GM10248 (cell line): ENCODE data around the gene ZNF396.

Experiments used
- CTCF ChIA-PET: fragments of 300-600 bp; sonication (Branson Sonifier 250); formaldehyde crosslinking; extraction: SDS; loops from one replicate; lab custom pipeline; 2021; ENCODE audit warnings: antibody characterized with exemption; lab: Yijun Ruan, JAX
- POLR2A ChIA-PET: fragments of 350-650 bp; sonication (Branson Sonifier 250); formaldehyde crosslinking; extraction: SDS; loops from one replicate; lab custom pipeline; 2020; ENCODE audit warnings: antibody characterized with exemption; lab: Yijun Ruan, JAX
- DNase-seq: peaks from one replicate; pipeline ENCODE4 v3.0.0; 2012; ENCODE audit errors: extremely low spot score
- TF ChIP-seq, protein P1 (sequence below): IDR thresholded peaks from 2 replicates; pipeline ENCODE4 v1.5.1; 2012; ENCODE audit warnings: mild to moderate bottlenecking, low read depth; ENCODE audit errors: extremely low read depth, missing control alignments, control extremely low read depth

ZNF396 gene

DNA sequence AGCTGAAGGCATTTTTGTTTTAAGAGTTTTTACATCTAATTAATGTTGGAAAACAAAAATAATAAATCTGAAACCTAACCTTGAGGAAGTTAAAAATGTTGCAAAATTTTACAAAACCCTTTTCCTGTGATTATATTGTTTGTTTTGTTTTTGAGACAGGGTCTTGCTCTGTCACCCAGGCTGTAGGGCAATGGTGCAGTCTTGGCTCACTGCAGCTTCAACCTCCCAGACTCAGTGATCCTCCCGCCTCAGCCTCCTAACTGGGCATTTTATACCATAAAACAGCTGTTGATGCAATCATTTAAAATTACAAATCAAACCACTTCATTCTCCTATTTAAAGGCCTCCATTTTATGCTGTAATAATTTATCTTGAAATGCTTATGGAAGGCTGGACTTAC, 31.2 kb downstream of the ZNF396 start:
- POLR2A ChIA-PET, result no interaction called here
- CTCF ChIA-PET, result interaction anchor here (0.8 to 4.3 kb wide), 8 partner anchors 9 to 319 kb away, joined by 3 to 25 read pairs (median 4); no protein-coding TSS in a partner anchor

DNA sequence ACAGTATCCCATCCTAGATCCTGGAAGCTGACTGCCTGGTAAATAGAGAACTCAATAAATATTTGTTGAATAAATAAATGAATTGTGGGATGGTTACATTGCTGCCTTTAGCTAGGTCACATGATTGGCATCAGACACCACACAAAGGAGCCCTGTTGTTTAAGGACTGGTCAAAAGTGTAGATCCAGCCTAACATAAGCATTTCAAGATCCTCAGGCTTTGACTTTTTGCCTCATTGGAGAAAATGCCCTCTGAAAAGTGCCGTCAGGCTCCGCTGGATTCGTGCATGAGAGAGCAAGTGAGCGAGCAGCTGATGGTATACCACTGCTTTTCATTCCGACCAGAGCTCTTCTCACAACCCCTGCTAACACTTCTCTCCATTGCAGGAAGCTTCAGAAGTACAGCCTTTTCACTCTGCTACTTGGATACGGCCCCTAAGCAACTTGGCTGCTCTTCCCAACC, 31.6 kb downstream of the ZNF396 start:
- CTCF ChIA-PET, result interaction anchor here (0.8 to 4.3 kb wide), 8 partner anchors 9 to 319 kb away, joined by 3 to 25 read pairs (median 4); no protein-coding TSS in a partner anchor

More for the DNA sequence above, 31.2 kb downstream of the ZNF396 start:
- DNase-seq, result no peak
- TF ChIP-seq, protein P1, sequence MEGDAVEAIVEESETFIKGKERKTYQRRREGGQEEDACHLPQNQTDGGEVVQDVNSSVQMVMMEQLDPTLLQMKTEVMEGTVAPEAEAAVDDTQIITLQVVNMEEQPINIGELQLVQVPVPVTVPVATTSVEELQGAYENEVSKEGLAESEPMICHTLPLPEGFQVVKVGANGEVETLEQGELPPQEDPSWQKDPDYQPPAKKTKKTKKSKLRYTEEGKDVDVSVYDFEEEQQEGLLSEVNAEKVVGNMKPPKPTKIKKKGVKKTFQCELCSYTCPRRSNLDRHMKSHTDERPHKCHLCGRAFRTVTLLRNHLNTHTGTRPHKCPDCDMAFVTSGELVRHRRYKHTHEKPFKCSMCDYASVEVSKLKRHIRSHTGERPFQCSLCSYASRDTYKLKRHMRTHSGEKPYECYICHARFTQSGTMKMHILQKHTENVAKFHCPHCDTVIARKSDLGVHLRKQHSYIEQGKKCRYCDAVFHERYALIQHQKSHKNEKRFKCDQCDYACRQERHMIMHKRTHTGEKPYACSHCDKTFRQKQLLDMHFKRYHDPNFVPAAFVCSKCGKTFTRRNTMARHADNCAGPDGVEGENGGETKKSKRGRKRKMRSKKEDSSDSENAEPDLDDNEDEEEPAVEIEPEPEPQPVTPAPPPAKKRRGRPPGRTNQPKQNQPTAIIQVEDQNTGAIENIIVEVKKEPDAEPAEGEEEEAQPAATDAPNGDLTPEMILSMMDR, result no peak

DNA sequence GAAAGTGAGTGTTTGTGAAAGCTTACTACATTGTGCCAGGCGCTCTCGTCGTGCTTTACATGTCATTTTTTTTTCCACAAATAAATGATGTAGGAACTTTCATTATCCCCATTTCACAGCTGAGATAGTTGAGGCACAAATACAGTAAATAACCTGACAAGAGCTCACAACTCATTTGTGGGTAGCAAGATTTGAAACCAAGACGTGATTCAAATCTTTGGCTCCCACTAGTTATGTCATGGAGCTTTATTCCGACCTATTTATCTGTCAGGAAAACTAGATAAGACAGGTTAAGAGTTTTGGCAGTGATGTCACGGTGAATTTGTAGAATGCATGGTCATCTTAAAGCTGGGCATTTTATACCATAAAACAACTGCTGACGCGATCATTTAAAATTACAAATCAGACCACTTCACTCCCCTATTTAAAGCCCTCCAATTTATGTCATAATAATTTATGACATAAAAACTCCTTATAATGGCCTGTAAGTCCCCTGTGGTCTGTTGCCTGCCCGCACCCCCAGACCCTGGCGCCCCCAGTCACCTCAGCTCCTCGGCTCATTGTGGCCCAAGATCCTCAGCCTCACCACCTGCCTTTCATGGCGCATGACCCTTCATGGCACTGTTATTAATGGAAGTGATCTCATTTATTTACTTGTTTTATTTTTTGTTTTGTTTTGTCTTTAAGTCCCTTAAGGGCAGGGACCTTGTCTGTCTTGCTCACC, 32.2 kb downstream of the ZNF396 start:
- TF ChIP-seq, protein P1, result no peak
- DNase-seq, result no peak
- CTCF ChIA-PET, result interaction anchor here (0.8 to 4.3 kb wide), 8 partner anchors 10 to 318 kb away, joined by 3 to 25 read pairs (median 4); no protein-coding TSS in a partner anchor
- POLR2A ChIA-PET, result no interaction called here

More for the DNA sequence above, 31.6 kb downstream of the ZNF396 start:
- POLR2A ChIA-PET, result no interaction called here
- DNase-seq, result peak; percentile 13
- TF ChIP-seq, protein P1, result no peak

DNA sequence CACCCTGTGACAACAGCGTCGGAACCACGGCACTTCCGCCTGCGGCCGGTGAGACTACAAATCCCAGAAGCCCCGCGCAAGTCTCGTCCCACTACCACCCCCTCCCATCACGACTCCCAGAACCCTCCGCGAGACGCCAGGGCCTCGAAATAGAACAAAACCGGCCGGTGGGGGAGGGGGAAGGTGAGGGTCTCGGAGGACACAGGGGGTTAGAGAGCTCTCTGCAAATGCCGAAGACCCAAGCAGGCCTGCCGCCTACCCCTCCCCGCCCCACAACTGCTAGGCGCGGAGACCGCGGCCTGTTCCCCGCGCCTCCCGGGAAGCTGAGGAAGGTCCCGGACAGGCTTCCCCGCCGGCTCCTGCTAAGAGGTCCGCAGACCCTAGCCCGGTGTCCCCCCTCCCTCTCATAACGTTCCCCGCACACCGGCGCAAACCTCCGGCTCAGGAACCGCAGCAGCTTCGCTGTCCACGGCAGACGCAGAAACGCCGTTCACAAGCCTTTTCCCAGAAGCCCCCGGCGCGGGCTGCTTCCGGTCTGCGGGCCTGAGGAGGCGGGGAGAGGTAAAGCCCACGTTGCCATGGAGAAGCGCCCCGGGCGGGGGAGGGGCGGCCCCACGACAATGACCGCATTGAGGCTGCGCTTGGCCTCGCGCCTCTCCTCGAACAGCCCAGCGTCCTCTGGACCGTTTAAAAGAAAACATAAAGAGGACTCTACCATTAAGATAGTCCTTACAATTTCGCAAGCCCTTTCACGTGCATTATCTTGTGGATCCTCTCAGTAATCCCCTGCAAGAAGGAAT, 33.0 kb downstream of the ZNF396 start, which contains the start of gene ZNF24:
ZNF24 (minus strand) TSS at position 485 of the 800 bp plus-strand sequence. CDS start 3,770 bp downstream, outside the sequence.
- ChIA-PET CTCF (interaction anchor here (1.2 to 4.3 kb wide), 5 partner anchors 11 to 314 kb away, joined by 3 to 25 read pairs (median 5); no protein-coding TSS in a partner anchor), POLR2A (no interaction called here)
- TF ChIP-seq, protein P1, result no peak
- DNase-seq, result peak; percentile 97

DNA sequence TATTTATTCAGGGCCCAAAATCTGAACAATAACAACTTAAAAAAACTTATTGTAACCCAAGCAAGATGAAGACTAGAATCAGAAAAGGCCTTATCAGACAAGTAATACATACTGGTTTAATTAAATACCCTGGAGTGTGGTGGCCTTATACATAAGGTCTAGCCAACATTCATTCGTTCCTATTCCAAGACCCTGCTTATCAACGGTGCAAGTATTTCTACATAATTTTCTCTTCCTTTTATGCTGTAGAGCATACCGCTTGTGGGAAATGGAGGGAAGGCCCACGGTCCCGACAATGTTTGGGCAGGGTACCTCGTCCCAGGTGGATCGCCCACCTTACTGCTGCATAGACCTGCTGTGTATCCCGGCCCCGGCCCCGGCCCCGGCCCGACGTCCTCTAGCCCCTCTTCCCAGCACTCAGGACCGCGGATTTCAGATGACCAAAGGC, 33.6 kb downstream of the ZNF396 start:
- POLR2A ChIA-PET, result no interaction called here
- CTCF ChIA-PET, result interaction anchor here (1.2 to 4.3 kb wide), 4 partner anchors 11 to 313 kb away, joined by 3 to 25 read pairs (median 14); no protein-coding TSS in a partner anchor
- TF ChIP-seq, protein P1, result no peak
- no peak for DNase-seq

DNA sequence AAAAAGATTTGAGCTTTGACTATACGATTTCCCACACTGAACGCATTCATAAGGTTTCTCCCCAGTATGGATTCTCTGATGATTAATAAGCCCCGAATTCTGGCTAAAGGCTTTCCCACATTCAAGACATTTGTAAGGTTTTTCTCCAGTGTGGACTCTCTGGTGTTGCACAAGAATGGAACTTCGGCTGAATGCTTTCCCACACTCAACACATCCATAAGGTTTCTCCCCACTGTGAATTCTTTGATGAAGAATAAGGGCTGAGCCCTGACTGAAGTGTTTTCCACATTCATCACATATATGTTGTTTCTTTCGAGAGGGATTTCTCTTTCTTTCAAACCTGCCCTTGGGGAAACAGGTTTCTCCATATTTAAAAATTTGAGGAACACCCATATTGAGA, 39.9 kb downstream of the ZNF396 start:
- POLR2A ChIA-PET, result no interaction called here
- CTCF ChIA-PET, result no interaction called here
- TF ChIP-seq, protein P1, result no peak
- DNase-seq, result no peak
